Measurements from ENCODE around the gene LDLRAD4. TPM values are rescaled to one million over a fixed set of nuclear protein-coding genes. Genes with fewer than 3 reads are reported as not detected.

LDLRAD4 gene
- total and polyA plus RNA-seq, 2 experiments from 2014 or later, result 0.73 to 1.9 TPM

DNA sequence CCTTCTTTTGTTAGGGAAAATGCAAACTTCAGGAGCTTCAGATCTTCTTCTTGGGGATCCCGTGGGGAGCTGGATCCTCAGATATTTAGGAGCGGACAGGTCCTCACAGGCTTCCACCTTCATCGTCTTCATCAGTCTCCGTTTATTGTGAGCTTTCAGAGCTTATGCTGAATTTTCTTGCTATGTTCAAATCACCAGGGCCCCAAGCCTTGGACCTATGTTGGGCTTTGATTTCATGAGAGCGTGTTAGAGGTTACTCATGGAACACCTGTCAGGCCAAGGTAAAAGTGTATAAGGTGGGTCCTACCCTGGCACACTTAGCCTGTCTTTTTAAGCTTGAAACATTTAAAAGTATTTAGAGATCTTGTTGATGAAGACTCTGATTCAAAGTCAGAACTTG lies 294.9 kb downstream of the LDLRAD4 start:
- Histone ChIP-seq H3K27ac (ENCODE audit: low read depth) (no peak overlapping the region), H2AFZ (no peak overlapping the region)

More for the DNA sequence above, 294.9 kb downstream of the LDLRAD4 start:
- peaks cover 3% of the 10 kb centered on the region for H3K27me3 Mint-ChIP-seq (ENCODE audit: insufficient read depth, low read depth, poor library complexity)
- Histone ChIP-seq H3K9me2 (ENCODE audit: insufficient read depth) (no peaks in the 10 kb centered on the region), H3F3A (replicated peaks; ENCODE audit: low read depth) (no peaks in the 10 kb centered on the region), H3K36me3 (ENCODE audit: insufficient read depth) (no peaks in the 10 kb centered on the region), H3K4me3 (no peak overlapping the region), H3K27me3 (ENCODE audit: insufficient read depth) (no peaks in the 10 kb centered on the region), H3K4me2 (no peak overlapping the region), H3K79me2 (replicated peaks; ENCODE audit: insufficient read depth) (no peaks in the 10 kb centered on the region), H4K20me1 (replicated peaks; ENCODE audit: insufficient read depth) (no peaks in the 10 kb centered on the region), H3K4me1 (ENCODE audit: insufficient read depth) (no peaks in the 10 kb centered on the region)
- peaks cover 3% of the 10 kb centered on the region; the same call in 1 of the 3 replicates for H3K9me3 Mint-ChIP-seq
- no peak overlapping the region for H3K27ac Mint-ChIP-seq
- peaks cover 7% of the 10 kb centered on the region; the same call in 1 of the 3 replicates for H3K4me1 Mint-ChIP-seq
- no peak for TF ChIP-seq ZNF331 (CRISPR knock-in tag; IDR thresholded peaks at IDR 0.05; ENCODE audit: low read depth)
- TF ChIP-seq POLR2AphosphoS5 (IDR thresholded peaks at IDR 0.05; ENCODE audit: low read depth), result no peak
- TF ChIP-seq CREB1 (CRISPR knock-in tag; IDR thresholded peaks at IDR 0.05; ENCODE audit: low read depth), result no peak
- no peak for TF ChIP-seq STAT1 (IDR thresholded peaks at IDR 0.05; ENCODE audit: unreplicated experiment)
- TF ChIP-seq JUNB (IDR thresholded peaks at IDR 0.05; ENCODE audit: unreplicated experiment), result no peak
- TF ChIP-seq, protein P1, sequence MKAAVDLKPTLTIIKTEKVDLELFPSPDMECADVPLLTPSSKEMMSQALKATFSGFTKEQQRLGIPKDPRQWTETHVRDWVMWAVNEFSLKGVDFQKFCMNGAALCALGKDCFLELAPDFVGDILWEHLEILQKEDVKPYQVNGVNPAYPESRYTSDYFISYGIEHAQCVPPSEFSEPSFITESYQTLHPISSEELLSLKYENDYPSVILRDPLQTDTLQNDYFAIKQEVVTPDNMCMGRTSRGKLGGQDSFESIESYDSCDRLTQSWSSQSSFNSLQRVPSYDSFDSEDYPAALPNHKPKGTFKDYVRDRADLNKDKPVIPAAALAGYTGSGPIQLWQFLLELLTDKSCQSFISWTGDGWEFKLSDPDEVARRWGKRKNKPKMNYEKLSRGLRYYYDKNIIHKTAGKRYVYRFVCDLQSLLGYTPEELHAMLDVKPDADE (IDR thresholded peaks at IDR 0.05), result no peak
- TF ChIP-seq, protein P2, sequence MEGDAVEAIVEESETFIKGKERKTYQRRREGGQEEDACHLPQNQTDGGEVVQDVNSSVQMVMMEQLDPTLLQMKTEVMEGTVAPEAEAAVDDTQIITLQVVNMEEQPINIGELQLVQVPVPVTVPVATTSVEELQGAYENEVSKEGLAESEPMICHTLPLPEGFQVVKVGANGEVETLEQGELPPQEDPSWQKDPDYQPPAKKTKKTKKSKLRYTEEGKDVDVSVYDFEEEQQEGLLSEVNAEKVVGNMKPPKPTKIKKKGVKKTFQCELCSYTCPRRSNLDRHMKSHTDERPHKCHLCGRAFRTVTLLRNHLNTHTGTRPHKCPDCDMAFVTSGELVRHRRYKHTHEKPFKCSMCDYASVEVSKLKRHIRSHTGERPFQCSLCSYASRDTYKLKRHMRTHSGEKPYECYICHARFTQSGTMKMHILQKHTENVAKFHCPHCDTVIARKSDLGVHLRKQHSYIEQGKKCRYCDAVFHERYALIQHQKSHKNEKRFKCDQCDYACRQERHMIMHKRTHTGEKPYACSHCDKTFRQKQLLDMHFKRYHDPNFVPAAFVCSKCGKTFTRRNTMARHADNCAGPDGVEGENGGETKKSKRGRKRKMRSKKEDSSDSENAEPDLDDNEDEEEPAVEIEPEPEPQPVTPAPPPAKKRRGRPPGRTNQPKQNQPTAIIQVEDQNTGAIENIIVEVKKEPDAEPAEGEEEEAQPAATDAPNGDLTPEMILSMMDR (conservative IDR thresholded peaks at IDR 0.05; ENCODE audit: low read depth in 2 of 2), result no peak
- TF ChIP-seq EZH2phosphoT487 (IDR thresholded peaks at IDR 0.05; ENCODE audit: unreplicated experiment), result no peak
- TF ChIP-seq NANOG (IDR thresholded peaks at IDR 0.05; ENCODE audit: borderline replicate concordance), result no peak
- TF ChIP-seq, protein P3, sequence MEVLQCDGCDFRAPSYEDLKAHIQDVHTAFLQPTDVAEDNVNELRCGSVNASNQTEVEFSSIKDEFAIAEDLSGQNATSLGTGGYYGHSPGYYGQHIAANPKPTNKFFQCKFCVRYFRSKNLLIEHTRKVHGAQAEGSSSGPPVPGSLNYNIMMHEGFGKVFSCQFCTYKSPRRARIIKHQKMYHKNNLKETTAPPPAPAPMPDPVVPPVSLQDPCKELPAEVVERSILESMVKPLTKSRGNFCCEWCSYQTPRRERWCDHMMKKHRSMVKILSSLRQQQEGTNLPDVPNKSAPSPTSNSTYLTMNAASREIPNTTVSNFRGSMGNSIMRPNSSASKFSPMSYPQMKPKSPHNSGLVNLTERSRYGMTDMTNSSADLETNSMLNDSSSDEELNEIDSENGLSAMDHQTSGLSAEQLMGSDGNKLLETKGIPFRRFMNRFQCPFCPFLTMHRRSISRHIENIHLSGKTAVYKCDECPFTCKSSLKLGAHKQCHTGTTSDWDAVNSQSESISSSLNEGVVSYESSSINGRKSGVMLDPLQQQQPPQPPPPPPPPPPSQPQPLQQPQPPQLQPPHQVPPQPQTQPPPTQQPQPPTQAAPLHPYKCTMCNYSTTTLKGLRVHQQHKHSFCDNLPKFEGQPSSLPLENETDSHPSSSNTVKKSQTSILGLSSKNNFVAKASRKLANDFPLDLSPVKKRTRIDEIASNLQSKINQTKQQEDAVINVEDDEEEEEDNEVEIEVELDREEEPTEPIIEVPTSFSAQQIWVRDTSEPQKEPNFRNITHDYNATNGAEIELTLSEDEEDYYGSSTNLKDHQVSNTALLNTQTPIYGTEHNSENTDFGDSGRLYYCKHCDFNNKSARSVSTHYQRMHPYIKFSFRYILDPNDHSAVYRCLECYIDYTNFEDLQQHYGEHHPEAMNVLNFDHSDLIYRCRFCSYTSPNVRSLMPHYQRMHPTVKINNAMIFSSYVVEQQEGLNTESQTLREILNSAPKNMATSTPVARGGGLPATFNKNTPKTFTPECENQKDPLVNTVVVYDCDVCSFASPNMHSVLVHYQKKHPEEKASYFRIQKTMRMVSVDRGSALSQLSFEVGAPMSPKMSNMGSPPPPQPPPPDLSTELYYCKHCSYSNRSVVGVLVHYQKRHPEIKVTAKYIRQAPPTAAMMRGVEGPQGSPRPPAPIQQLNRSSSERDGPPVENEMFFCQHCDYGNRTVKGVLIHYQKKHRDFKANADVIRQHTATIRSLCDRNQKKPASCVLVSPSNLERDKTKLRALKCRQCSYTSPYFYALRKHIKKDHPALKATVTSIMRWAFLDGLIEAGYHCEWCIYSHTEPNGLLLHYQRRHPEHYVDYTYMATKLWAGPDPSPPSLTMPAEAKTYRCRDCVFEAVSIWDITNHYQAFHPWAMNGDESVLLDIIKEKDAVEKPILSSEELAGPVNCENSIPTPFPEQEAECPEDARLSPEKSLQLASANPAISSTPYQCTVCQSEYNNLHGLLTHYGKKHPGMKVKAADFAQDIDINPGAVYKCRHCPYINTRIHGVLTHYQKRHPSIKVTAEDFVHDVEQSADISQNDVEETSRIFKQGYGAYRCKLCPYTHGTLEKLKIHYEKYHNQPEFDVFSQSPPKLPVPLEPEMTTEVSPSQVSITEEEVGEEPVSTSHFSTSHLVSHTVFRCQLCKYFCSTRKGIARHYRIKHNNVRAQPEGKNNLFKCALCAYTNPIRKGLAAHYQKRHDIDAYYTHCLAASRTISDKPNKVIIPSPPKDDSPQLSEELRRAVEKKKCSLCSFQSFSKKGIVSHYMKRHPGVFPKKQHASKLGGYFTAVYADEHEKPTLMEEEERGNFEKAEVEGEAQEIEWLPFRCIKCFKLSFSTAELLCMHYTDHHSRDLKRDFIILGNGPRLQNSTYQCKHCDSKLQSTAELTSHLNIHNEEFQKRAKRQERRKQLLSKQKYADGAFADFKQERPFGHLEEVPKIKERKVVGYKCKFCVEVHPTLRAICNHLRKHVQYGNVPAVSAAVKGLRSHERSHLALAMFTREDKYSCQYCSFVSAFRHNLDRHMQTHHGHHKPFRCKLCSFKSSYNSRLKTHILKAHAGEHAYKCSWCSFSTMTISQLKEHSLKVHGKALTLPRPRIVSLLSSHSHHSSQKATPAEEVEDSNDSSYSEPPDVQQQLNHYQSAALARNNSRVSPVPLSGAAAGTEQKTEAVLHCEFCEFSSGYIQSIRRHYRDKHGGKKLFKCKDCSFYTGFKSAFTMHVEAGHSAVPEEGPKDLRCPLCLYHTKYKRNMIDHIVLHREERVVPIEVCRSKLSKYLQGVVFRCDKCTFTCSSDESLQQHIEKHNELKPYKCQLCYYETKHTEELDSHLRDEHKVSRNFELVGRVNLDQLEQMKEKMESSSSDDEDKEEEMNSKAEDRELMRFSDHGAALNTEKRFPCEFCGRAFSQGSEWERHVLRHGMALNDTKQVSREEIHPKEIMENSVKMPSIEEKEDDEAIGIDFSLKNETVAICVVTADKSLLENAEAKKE (CRISPR knock-in tag; IDR thresholded peaks at IDR 0.05), result no peak
- TF ChIP-seq EZH2 (IDR thresholded peaks at IDR 0.05; ENCODE audit: low read depth, unreplicated experiment), result no peak
- no peak for TF ChIP-seq ZNF114 (CRISPR knock-in tag; IDR thresholded peaks at IDR 0.05)
- TF ChIP-seq, protein P4, sequence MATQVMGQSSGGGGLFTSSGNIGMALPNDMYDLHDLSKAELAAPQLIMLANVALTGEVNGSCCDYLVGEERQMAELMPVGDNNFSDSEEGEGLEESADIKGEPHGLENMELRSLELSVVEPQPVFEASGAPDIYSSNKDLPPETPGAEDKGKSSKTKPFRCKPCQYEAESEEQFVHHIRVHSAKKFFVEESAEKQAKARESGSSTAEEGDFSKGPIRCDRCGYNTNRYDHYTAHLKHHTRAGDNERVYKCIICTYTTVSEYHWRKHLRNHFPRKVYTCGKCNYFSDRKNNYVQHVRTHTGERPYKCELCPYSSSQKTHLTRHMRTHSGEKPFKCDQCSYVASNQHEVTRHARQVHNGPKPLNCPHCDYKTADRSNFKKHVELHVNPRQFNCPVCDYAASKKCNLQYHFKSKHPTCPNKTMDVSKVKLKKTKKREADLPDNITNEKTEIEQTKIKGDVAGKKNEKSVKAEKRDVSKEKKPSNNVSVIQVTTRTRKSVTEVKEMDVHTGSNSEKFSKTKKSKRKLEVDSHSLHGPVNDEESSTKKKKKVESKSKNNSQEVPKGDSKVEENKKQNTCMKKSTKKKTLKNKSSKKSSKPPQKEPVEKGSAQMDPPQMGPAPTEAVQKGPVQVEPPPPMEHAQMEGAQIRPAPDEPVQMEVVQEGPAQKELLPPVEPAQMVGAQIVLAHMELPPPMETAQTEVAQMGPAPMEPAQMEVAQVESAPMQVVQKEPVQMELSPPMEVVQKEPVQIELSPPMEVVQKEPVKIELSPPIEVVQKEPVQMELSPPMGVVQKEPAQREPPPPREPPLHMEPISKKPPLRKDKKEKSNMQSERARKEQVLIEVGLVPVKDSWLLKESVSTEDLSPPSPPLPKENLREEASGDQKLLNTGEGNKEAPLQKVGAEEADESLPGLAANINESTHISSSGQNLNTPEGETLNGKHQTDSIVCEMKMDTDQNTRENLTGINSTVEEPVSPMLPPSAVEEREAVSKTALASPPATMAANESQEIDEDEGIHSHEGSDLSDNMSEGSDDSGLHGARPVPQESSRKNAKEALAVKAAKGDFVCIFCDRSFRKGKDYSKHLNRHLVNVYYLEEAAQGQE (IDR thresholded peaks at IDR 0.05; ENCODE audit: unreplicated experiment), result no peak
- DNase-seq (ENCODE audit: low spot score) (no peak), ATAC-seq (no peak)
- no peaks in the 10 kb centered on the region for H3K36me3 Mint-ChIP-seq (ENCODE audit: low read depth)
- no peak overlapping the region for H3K4me3 Mint-ChIP-seq

All from GM23338 (cell line).